ENCODE results near the gene CITED2.

DNA sequence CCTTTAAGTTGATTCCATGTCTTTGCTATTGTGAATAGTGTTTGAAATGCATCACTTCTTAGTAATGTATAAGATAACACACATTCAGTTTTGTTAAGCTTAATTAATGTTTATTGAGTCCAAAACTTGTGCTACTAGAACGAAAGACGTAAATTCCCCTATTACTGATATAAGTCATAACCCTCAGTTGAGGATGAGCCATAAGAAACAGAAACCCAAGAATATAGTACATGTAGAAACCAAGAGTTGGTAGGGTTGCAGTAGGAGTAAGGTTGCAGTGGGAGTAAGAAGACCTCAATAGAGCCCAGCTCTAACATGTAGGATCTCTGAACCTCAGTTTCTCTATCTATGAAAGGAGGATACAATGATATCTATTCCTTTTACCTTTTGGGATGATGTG lies 19.3 kb downstream of the CITED2 start:
- TF ChIP-seq POLR2A (IDR thresholded peaks at IDR 0.05) (no peak), POLR2AphosphoS5 (IDR thresholded peaks at IDR 0.05) (no peak), EP300 (IDR thresholded peaks at IDR 0.05) (no peak)
- TF ChIP-seq, protein P1, sequence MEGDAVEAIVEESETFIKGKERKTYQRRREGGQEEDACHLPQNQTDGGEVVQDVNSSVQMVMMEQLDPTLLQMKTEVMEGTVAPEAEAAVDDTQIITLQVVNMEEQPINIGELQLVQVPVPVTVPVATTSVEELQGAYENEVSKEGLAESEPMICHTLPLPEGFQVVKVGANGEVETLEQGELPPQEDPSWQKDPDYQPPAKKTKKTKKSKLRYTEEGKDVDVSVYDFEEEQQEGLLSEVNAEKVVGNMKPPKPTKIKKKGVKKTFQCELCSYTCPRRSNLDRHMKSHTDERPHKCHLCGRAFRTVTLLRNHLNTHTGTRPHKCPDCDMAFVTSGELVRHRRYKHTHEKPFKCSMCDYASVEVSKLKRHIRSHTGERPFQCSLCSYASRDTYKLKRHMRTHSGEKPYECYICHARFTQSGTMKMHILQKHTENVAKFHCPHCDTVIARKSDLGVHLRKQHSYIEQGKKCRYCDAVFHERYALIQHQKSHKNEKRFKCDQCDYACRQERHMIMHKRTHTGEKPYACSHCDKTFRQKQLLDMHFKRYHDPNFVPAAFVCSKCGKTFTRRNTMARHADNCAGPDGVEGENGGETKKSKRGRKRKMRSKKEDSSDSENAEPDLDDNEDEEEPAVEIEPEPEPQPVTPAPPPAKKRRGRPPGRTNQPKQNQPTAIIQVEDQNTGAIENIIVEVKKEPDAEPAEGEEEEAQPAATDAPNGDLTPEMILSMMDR (IDR thresholded peaks at IDR 0.05) = no peak
